CD14-positive monocyte (primary cell): Measurements from ENCODE around the gene HSPA2. TPM values are rescaled to one million over a fixed set of nuclear protein-coding genes. Genes with fewer than 3 reads are reported as not detected.

ENCODE experiments used
- DNase-seq, 3 donors: peaks; one replicate each; pipeline ENCODE4 v3.0.0-alpha.2; 2011 to 2022
- H2AFZ ChIP-seq: 2 replicates; pipeline ENCODE4 v1.6.0; 2012; ENCODE audit warnings: mild to moderate bottlenecking, low read depth, low read length, inconsistent platforms; ENCODE audit not compliant: insufficient read depth, poor library complexity, severe bottlenecking
- H3K27ac ChIP-seq, 2 donors: 1 replicate in 1 of 2; 2 replicates in 1 of 2; pipeline ENCODE4 v1.5.1; 2012 to 2013; ENCODE audit warnings: low read length in 2 of 2, control low read depth in 1 of 2, inconsistent platforms in 1 of 2, low read depth in 1 of 2, mild to moderate bottlenecking in 1 of 2
- H3K27me3 ChIP-seq, 2 donors: one replicate each; pipeline versions ENCODE4 v1.6.0 to v1.6.1; 2011 to 2013; ENCODE audit warnings: low read length in 2 of 2; ENCODE audit not compliant: control insufficient read depth in 2 of 2, insufficient read depth in 2 of 2
- H3K36me3 ChIP-seq, 2 donors: replicated peaks in 1 of 2; 1 replicate in 1 of 2; 2 replicates in 1 of 2; pipeline versions ENCODE4 v1.5.1 to v1.6.1; 2012 to 2013; ENCODE audit warnings: low read length in 2 of 2, control low read depth in 1 of 2, inconsistent platforms in 1 of 2, mild to moderate bottlenecking in 1 of 2; ENCODE audit not compliant: insufficient read depth in 2 of 2, control insufficient read depth in 1 of 2
- H3K4me1 ChIP-seq, 2 donors: 1 replicate in 1 of 2; 2 replicates in 1 of 2; pipeline versions ENCODE4 v1.5.1 to v1.6.1; 2012 to 2013; ENCODE audit warnings: low read length in 2 of 2, control low read depth in 1 of 2, inconsistent platforms in 1 of 2, mild to moderate bottlenecking in 1 of 2, moderate library complexity in 1 of 2; ENCODE audit not compliant: insufficient read depth in 2 of 2, control insufficient read depth in 1 of 2
- H3K4me2 ChIP-seq: replicated peaks from 2 replicates; pipeline ENCODE3; 2012; ENCODE audit warnings: low read length, moderate library complexity, mild to moderate bottlenecking; ENCODE audit not compliant: poor library complexity, severe bottlenecking; ENCODE audit errors: extremely low read depth
- H3K4me3 ChIP-seq, 3 experiments: fragments of 200-600 bp in 1 of 3; sonication (generic) in 1 of 3; replicated peaks in 1 of 3; 1 replicate in 2 of 3; 2 replicates in 1 of 3; pipeline ENCODE4 v1.5.1; 2011 to 2013; ENCODE audit warnings: low read length in 3 of 3, mild to moderate bottlenecking in 3 of 3, control low read depth in 2 of 3, low read depth in 2 of 3, inconsistent platforms in 1 of 3, moderate library complexity in 1 of 3
- H3K79me2 ChIP-seq: 2 replicates; pipeline ENCODE4 v1.6.0; 2012; ENCODE audit warnings: mild to moderate bottlenecking, control low read depth, inconsistent platforms, low read length, moderate library complexity; ENCODE audit not compliant: insufficient read depth
- H3K9ac ChIP-seq: 2 replicates; pipeline ENCODE4 v1.6.0; 2017; ENCODE audit warnings: low read length, mild to moderate bottlenecking; ENCODE audit not compliant: insufficient read depth, poor library complexity, severe bottlenecking
- H3K9me3 ChIP-seq, 2 donors: replicated peaks in 1 of 2; 1 replicate in 1 of 2; 2 replicates in 1 of 2; pipeline versions ENCODE4 v1.5.1 to v1.6.1; 2012 to 2013; ENCODE audit warnings: low read length in 2 of 2, control low read depth in 1 of 2; ENCODE audit not compliant: control insufficient read depth in 1 of 2, insufficient read depth in 1 of 2
- H4K20me1 ChIP-seq: 2 replicates; pipeline ENCODE4 v1.6.0; 2012; ENCODE audit warnings: mild to moderate bottlenecking, low read length, control low read depth, moderate library complexity; ENCODE audit not compliant: insufficient read depth
- H3K27ac Mint-ChIP-seq, 7 donors: one replicate each; pipeline ENCODE4 v1.8.0; 2020; ENCODE audit warnings: mild to moderate bottlenecking in 7 of 7, mixed read lengths in 7 of 7, moderate library complexity in 6 of 7, inconsistent platforms in 2 of 7
- H3K27me3 Mint-ChIP-seq, 3 donors: one replicate each; pipeline ENCODE4 v1.8.0; 2021 to 2022; ENCODE audit warnings: low read depth in 3 of 3, mild to moderate bottlenecking in 3 of 3, mixed read lengths in 3 of 3, moderate library complexity in 3 of 3, inconsistent platforms in 1 of 3
- H3K36me3 Mint-ChIP-seq, 2 donors: one replicate each; pipeline ENCODE4 v1.8.0; 2020; ENCODE audit warnings: mixed read lengths in 2 of 2, inconsistent platforms in 1 of 2, mild to moderate bottlenecking in 1 of 2
- H3K4me1 Mint-ChIP-seq: one replicate; pipeline ENCODE4 v1.8.0; 2020; ENCODE audit warnings: mild to moderate bottlenecking, mixed read lengths
- H3K4me3 Mint-ChIP-seq, 2 donors: one replicate each; pipeline ENCODE4 v1.8.0; 2020; ENCODE audit warnings: mild to moderate bottlenecking in 2 of 2, mixed read lengths in 2 of 2, moderate library complexity in 1 of 2
- H3K9me3 Mint-ChIP-seq, 7 donors: one replicate each; pipeline ENCODE4 v1.8.0; 2020 to 2022; ENCODE audit warnings: mixed read lengths in 7 of 7, mild to moderate bottlenecking in 6 of 7, moderate library complexity in 6 of 7, inconsistent platforms in 2 of 7
- CTCF ChIP-seq: fragments of 200-600 bp; IDR thresholded peaks from one replicate; pipeline ENCODE4 v1.8.0; 2022; ENCODE audit warnings: antibody characterized with exemption, mild to moderate bottlenecking
- WGBS: methylation state at CpG from one replicate; pipeline ENCODE4 v1.1.5; 2013; ENCODE audit warnings: missing lambda C conversion rate; ENCODE audit not compliant: insufficient coverage; 5-methylcytosine and 5-hydroxymethylcytosine counted together
- intact Hi-C, 2 donors: fragments of 100-400 bp; cut with micrococcal nuclease; formaldehyde crosslinking; loops; one replicate each; pipeline versions ENCODE4 v1.15.0 to v1.15.1; 2023
- polyA plus RNA-seq, 3 donors: library from polyadenylated mRNA; depleted of rRNA in 1 of 3; unstranded in 2 of 3; stranded (reverse) in 1 of 3; fragments of 300-500 nt in 2 of 3; fragments of >200 nt in 1 of 3; fragmentation: Illumina TruSeq in 2 of 3; gene quantifications; 1 replicate in 2 of 3; 2 replicates in 1 of 3; pipeline ENCODE4 v1.2.3, GENCODE V29; 2012 to 2021

Gene HSPA2
- polyA plus RNA-seq, 3 donors = 0.17 to 0.41 TPM; not detected in 1

GRCh38 chr14:64572386-64573104, 32.0 kb downstream of the HSPA2 start:
- intact Hi-C loops = no loop called here
- Histone ChIP-seq H3K79me2 (no peaks in the 10 kb centered on the region), H3K27me3 (no peaks in the 10 kb centered on the region), H3K27ac (no peak overlapping the region), H3K9me3 (no peaks in the 10 kb centered on the region), H2AFZ (no peak overlapping the region), H3K4me3 (no peak overlapping the region), H3K4me1 (no peaks in the 10 kb centered on the region), H3K36me3 (no peaks in the 10 kb centered on the region), H3K9ac (no peak overlapping the region), H3K4me2 (no peak overlapping the region), H4K20me1 (no peaks in the 10 kb centered on the region)
- Mint-ChIP-seq H3K4me1 (no peaks in the 10 kb centered on the region), H3K27me3 (peaks cover 0 to 4% (median 2%) of the 10 kb centered on the region in 3 donors), H3K36me3 (no peaks in the 10 kb centered on the region), H3K4me3 (no peak overlapping the region), H3K27ac (no peak overlapping the region), H3K9me3 (peaks cover 0 to 3% (median 0%) of the 10 kb centered on the region in 7 donors)
- no peak for DNase-seq
- no peak for TF ChIP-seq CTCF

- Mint-ChIP-seq H3K4me3 (no peak overlapping the region), H3K4me1 (no peaks in the 10 kb centered on the region), H3K27me3 (peaks cover 0 to 4% (median 2%) of the 10 kb centered on the region in 3 donors), H3K9me3 (peaks cover 0 to 3% (median 0%) of the 10 kb centered on the region in 7 donors), H3K36me3 (no peaks in the 10 kb centered on the region), H3K27ac (no peak overlapping the region)
- H3K36me3 ChIP-seq = no peaks in the 10 kb centered on the region
- no peaks in the 10 kb centered on the region for H4K20me1 ChIP-seq
- H3K9me3 ChIP-seq = no peaks in the 10 kb centered on the region
- intact Hi-C loops = no loop called here
- H3K27me3 ChIP-seq = no peaks in the 10 kb centered on the region
- no peak overlapping the region for H3K4me2 ChIP-seq
- no peak overlapping the region for H3K9ac ChIP-seq
- no peak overlapping the region for H3K4me3 ChIP-seq
- H3K79me2 ChIP-seq = no peaks in the 10 kb centered on the region
- no CpG with 5 or more reads among the region's 3 CpGs for WGBS
- no peak overlapping the region for H2AFZ ChIP-seq
- TF ChIP-seq CTCF = no peak
- H3K27ac ChIP-seq = no peak overlapping the region
- no peaks in the 10 kb centered on the region for H3K4me1 ChIP-seq
- DNase-seq = no peak
Measured at GRCh38 chr14:64573109-64573508, 32.6 kb downstream of the HSPA2 start.
